HG03064 (cell line): ENCODE measurements around the gene RIOX2.

Experiments
- ATAC-seq: cut with Tn5 transposase; IDR thresholded peaks from one replicate; pipeline ENCODE4 v1.9.1; 2021; ENCODE audit warnings: low read depth; ENCODE audit not compliant: unreplicated experiment

The RIOX2 gene

DNA sequence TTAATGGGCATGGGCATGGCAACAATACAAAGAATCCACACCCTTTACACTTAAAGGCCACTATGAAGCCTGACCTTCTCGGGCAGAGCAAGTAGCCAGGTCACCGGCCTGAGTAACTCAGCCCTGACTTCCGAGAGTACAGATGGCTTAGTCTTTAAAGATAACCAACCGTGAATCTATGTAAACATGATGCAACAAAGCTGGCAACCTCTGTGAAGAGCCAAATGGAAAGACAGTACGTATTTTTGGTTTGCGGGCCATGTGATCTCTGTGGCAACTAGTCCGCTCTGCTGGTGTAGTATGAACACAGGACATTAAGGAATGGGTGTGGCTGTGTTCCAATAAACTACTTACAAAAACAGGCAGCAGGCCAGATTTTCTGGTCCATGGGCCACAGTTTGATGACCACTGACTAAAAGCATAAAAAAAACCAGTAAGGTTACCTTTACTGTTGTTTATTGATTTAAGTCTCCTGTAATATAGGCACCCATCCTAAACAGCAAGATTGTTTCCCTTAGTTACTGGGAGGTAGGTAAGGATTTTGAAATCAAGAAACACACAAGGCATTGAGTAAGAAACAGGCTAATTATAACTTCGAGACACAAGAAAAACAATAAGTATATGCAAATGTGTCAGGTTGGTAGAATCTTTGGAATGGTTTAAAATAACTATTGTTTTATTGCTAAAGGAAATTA is 14.5 kb downstream of the RIOX2 start:
- ATAC-seq = no peak

DNA sequence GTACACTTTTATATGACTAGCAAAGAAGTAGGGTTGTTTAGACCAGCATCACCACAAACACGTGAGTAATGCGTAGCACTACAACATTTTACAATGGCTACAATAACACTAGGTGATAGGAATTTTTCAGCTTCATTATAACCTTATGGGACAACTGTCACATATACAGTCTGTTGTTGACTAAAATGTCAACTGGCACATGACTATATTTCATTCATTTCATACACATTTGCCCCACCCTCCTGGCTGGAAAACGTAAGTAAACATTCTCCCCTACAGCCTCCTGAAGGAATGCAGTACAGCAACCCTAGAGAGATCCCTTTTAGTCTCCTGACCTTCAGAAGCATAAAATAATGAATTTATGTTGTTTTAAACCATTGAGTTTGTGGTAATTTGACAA is 16.2 kb downstream of the RIOX2 start:
- no peak for ATAC-seq

DNA sequence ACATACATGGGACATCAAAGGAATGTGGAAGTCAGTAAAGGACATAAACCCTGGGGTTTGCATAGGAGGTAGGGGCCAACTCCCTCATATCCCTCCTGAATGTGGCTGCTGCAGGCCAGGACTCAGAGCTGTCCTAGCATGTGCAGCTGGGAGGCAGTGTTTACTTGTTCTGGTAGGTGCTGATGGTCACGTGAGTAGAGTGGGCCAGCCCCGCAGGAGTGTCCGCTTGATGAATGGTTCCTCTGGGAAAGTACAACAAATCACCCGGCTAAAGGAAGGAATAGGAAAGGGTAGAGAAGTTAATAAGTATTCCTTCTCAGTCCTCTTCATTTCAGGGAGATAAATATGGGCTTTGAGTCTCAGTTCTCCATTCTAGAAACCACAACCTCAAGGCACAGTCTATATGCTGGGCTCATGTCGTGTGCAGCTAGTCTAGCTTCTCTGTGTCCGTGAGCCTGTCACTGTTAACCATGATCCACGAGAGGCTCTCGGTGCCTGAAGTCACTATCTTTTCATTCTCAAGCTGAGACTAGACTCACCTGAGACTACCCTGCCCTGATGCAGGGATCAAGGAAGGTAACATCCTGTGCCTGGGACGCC is 17.9 kb downstream of the RIOX2 start:
- ATAC-seq = no peak

DNA sequence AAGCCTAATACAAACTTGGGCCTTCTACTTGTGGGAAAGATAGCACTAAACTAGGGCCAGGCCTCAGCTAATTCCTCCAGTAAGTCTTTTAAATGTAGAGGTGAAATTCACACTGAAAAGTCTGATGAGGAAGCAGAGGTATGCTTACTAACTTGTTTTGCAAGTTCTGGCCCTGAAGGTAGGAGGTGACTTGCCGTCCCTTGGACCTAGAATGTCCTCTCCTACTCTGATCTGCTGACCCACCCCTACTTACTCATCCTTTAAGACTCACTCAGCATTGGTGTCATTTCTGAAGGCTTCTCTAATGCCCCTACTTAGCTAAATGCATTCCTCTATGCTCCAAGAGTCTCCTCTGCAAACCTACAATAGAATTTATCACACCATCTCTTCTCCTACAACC is 19.4 kb downstream of the RIOX2 start:
- ATAC-seq = no peak

DNA sequence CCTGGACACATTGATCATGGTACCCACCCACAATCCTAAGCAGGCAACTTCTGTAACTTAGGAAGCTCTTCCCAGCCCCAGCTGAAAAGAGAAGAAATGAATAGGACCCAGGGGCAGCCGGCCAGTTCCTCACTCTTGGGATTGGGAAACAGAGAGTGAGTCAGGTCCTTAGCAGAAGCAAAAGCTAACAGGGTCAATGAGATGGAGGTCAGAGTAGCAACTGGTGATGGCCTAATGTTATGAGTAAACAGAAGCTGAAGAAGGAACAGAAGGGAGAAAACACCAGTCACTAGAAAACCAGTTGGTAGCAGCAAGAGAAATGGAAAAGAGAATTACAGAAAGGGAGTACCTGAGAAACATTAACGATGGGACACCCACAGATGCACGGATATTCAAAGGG is 20.0 kb downstream of the RIOX2 start:
- ATAC-seq = no peak

DNA sequence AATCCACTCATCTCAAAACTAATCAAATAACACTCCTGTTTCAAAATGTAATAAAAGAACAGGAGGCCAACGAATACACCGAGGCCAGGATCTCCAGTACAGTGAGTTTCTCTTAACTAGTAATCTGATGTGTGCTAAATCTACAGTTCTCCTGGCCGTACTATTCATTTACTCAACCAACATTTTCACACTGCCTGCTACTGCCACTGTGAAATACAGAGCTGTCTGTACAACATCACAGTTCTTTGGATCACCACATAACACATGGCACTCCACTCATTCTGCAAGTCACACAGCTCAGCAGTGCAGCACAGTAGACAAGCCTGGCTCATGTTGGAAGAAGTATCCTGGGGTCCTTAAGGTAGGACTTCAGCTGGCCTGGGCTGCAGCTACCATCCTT is 21.9 kb downstream of the RIOX2 start:
- no peak for ATAC-seq

DNA sequence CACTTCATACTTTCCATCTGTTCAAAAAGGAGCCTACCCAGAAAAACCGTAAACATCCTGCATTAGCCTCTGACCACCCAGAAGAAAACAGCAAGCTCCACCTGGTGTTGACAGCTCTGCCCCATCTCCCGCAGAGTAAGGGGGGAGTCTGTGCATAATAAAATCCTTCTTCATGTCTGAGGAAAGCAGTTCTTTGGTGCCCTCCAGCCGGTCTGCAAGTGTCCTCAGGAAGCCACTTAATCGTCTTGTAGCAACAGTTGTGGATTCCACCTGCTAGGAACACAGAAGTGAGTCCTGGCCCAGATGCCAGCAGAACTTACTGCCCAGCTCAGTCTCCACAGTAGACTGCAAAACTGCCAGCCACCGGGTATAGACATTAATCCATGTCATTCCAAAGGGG is 22.5 kb downstream of the RIOX2 start:
- ATAC-seq = no peak

DNA sequence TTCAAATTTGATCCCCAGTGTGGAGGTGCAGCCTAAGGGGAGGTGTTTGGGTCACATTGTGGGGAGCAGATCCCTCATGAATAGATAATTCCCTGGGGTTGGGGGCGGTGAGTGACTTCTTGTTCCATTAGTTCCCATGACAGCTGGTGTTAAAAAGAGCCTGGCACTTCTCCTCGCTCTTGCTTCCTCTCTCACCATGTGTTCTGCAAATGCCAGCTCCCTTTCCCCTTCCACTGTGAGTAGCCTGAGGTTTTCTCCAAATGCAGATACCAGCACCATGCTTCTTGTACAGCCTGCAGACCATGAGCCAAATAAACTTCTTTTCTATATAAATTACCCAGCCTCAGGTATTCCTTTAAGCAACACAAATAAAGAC is 23.1 kb downstream of the RIOX2 start:
- no peak for ATAC-seq

DNA sequence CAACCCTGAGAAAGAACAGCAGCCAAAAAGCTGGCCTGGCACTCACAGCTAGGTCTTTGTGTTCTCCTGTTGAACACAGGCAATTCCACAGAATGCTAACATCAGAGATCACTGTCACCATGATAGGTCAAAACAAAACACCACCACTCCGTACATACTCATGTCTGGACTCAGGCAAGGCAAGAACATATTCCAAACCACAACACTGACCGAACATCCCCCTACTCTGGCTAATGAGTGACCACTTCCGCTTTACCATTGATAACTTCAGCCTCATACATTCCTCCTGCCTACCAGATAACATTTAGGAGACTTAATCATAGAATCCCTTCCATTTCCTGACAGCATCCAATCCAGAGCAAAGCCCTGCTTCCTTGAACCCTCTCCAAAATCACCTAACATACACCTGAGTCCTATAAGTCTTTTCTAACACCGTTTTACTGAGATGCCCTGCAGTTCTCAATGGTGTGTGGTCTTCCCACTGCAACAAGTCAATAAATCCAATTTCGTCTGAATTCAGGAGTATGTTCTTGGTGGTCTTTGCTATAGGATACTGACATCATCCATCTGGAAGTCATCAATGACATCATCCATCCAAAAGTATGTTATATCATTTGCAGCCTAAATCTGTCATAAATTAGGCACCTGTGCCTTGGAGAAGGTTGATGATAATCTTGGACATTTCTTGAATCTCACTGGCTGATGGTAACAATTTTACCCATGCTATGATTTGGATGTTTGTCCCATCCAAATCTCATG is 23.7 kb downstream of the RIOX2 start:
- no peak for ATAC-seq

DNA sequence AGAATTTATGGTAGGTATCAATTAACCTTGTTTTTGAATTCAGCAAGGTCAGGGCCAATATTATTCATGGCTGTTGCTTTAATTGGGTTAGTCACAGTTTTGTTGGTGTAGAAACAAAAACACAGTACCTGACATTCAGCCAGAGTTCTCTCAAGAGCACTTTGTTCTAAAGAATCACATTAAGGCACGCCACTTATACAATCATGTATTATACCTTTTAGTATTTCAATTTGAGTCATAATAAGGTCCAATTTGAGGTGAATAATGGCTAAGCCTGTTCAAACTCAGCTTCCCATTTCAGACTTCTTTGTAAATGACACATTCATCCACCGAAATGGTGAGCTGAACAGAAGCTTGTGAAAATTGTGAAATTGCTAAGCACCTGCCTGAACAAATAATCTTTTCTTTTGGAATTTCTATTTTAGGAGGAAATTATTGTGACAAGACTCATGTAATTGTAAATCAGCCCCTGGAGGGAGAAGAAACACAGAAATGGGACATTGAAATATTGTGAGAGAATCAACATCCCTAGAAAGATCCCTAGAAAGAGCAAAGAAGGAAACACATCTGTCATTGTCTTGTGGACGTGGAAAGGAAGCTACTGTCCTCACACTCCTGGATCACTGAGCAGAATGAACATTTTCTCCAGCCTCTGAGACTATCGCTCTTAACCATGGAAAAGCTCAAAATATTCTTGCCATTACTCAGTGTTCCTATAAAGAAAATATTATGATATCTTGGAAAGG is 29.3 kb downstream of the RIOX2 start:
- no peak for ATAC-seq

DNA sequence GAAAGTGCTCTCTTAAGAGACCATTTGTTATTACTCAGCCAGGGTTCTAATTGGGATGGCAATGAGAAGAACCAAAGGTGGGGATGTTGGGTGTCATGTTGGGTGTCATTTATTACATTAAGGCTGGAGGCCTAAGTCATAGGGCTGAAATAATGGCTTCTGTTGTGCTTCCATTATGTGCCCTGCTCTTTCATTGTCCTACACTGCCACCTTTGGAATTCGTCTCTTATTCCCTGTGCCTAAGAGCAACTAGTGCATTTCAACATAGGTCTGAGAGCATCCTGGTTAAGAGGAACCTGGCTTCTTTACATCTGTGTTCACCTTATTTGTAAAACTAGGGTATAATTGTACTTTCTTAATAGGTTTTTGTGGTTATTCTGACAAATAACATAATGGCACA is 32.2 kb downstream of the RIOX2 start:
- ATAC-seq = no peak

DNA sequence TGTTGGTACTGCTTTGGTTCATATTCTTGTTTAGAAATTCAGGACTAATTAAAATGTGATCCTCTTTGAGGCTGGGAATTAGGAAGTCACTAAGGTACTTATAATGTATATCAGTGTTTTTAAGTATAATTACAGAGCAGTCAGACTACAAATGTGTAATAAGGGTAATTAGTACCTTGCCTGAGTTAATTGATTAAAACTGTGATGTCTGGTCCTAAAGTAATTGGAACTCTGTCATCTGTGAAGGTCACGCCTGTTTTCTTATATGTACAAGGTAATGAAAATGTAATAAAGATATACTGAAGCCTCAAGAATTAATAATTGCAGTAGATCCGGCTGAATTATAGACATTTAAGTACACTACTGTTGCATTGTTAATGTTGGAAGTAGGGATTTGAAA is 32.8 kb downstream of the RIOX2 start:
- ATAC-seq = no peak

DNA sequence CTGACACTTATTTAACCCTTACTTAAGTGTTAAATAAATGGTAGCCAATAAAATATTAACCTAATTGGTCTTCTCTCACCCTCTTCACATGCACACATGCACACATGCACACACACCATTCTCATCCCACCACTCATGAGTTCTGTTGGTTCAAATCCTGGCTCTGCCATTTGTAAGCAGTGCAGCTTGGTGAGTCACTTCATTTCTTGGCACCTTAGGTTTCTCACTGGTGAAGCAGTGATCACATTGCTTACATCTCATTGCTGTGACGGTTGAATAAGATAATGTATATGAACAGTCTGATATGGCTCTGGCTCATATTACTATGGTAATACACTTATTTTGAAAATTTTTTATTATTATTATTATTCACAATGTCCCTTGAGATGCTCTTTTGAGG is 33.8 kb downstream of the RIOX2 start:
- no peak for ATAC-seq

DNA sequence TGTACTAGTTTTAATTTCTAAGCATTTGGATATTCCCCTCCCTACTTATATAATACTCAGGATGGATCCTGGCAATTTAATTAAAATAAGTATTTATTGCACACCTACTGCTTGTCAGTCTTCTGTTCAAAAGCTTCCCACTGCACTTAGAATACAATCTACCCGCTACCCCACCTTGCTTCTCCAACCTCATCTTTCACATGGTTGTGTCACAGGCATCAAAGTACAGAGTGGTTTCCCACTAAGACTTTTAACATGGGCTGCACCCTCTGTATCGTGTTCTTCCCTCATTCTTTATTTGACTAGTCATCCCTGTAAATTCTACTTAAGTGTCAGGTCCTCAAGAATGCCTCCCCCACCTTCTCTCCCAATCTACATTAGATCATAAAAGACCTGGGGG is 35.0 kb downstream of the RIOX2 start:
- ATAC-seq = no peak

DNA sequence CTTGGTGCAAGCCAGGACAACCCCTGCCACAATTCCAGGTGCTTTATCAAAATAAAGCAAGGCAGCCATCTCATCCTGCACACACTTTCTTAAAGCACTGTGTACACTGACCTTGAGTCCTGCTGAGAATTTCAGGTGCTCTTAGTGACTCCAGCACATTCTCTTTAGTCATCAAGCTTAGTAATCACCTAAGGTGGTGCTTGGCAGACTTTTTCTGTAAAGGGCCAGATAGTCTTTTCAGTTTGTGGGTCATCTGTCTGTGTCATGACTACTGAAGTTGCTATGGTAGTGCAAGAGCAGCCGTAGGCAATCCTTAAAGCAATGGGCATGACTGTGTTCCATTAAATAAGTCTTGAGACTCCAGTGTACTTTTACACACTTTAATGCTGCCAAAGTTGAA is 36.4 kb downstream of the RIOX2 start:
- no peak for ATAC-seq

DNA sequence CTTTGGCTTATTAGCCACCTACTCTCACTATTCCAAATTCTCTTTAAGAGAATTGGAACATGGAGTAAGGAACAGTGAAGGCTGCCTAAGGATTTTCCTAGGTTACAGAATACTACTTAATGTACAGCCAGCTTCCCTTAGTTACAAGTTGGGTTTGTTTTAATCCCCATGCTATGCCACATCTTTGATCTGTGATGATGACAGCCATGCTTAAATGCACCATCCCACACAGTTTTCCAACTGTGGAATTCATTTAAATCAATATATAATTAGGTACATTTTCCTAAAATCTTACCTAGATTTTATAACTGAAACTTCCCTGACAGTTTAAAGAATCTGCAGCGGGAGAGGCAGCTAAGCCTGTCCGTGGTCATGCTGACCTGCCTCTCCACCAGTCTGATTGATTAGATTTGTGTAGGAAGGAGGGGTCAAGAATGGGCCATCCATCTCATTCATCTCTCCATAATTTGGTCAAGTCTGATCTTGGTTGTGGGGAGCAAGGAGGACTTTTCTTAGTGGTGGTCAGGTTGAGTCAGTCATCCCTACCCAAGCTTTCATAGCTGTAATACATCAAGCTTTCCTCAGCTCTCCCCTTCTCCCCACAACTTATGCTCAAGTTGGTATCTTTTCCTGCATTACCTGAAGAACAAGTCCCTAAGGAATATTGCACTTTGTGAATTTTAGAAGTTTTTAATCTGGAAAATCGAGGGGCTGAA is 37.1 kb downstream of the RIOX2 start:
- ATAC-seq = no peak

DNA sequence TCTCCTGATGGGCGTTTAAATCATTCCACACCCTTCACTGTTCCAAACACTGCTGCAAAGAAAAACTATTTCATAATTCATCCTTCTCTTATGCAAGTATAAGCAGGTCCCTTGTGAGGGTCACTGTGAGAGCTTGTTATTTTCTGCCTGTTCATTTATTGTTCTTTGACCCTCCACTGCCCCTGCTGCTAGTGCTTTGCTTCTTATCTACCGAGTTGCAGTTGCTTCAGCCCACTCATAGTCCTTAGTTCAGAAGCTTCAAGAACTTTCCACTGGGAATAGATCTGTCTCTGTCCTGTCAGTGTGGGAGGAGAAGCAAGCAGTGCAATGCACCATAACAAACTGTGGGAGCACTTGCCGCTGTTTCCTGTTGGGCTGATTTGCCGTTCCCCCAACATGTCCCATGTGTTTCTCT is 39.8 kb downstream of the RIOX2 start:
- ATAC-seq = no peak

DNA sequence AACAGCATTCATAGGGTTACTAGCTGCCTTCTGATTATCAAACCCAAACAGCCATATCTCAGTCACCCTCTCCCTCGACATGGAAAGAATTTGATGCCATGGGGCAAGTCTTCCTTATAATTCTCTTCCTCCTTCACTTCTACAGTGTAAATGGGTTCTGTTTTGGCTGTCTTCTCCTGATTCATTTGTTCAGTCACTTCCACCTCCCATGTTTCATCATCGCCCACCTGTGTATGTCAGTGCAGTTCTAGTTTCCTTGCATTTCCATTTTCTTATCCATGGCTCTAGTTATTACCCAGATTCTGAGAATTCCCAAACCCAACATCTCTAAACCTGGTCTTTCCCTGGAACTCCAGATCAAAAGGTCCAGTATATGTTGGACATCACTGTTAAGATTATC is 41.0 kb downstream of the RIOX2 start:
- ATAC-seq = no peak

DNA sequence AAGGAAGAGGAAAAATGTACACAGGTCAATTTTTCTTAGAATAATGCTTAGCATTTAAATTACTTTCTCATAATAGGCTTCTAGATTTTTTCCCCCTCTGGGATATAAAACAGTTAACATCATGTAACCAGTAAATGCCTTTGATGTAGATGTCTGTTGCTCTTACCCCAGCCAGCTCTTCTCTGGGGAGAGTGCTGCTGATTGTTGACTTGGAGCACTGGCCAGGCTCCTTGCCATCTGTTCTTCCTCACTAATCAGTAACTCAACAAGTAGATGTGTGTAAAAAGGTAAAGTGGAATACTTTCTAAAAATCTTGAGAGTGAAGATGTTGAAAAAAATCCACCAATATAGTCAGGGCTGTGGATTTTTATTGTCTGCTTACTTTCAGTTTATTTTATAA is 42.2 kb downstream of the RIOX2 start:
- ATAC-seq = no peak

DNA sequence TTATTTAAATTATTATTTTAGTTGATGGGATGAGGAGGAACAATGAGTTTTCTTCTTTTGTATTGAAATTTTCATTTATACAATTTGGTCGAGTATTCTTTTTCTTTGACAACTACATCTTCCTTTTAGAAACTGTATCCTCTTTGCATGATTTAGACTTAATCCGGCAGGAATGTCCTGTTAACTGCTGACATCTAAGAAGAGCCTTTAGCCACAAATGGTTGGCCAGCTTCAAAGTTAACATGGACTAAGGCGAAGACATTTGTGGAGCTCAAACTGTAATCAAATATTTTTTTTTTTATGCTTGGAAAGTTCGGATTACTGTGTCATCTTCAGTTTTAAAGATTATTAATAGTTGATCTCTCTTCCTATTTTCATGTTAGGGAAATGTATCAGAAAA is 43.2 kb downstream of the RIOX2 start:
- ATAC-seq = no peak

DNA sequence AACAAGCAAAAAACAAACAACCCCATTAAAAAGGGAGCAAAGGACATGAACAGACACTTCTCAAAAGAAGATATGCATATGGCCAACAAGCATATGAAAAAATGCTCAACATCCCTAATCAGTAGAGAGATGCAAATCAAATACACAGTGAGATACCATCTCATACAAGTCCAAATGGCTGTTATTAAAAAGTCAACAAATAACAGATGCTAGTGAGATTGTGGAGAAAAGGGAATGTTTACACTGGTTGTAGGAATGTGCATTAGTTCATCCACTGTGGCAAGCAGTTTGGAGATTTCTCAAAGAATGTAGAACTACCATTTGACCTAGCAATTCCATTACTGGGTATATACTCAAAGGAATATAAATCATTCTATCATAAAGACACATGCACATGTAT is 44.5 kb downstream of the RIOX2 start:
- no peak for ATAC-seq
